GM19395 (cell line): Measurements from ENCODE around the gene TRIM40.

ENCODE experiments used
- ATAC-seq: cut with Tn5 transposase; IDR thresholded peaks from one replicate; pipeline ENCODE4 v1.9.1; 2021; ENCODE audit warnings: mild to moderate bottlenecking, moderate library complexity; ENCODE audit not compliant: unreplicated experiment

TRIM40 gene

GRCh38 chr6:30147096-30147495, 11.2 kb downstream of the TRIM40 start:
- no peak for ATAC-seq

- ATAC-seq = no peak
Measured at GRCh38 chr6:30149234-30149633, 13.3 kb downstream of the TRIM40 start.

- no peak for ATAC-seq
Measured at GRCh38 chr6:30149858-30150550, 14.1 kb downstream of the TRIM40 start.

- ATAC-seq = no peak
Measured at GRCh38 chr6:30150671-30151395, 14.9 kb downstream of the TRIM40 start.

- no peak for ATAC-seq
Measured at GRCh38 chr6:30151580-30151979, 15.6 kb downstream of the TRIM40 start.

GRCh38 chr6:30152016-30152673, 16.2 kb downstream of the TRIM40 start:
- no peak for ATAC-seq

- no peak for ATAC-seq
Measured at GRCh38 chr6:30152910-30153610, 17.1 kb downstream of the TRIM40 start.

- no peak for ATAC-seq
Measured at GRCh38 chr6:30154061-30154460, 18.1 kb downstream of the TRIM40 start.

- ATAC-seq = no peak
Measured at GRCh38 chr6:30154709-30155519, 19.0 kb downstream of the TRIM40 start.

GRCh38 chr6:30155520-30156261, 19.8 kb downstream of the TRIM40 start:
- no peak for ATAC-seq

GRCh38 chr6:30156262-30156599, 20.3 kb downstream of the TRIM40 start:
- ATAC-seq = no peak

- ATAC-seq = no peak
Measured at GRCh38 chr6:30156774-30157173, 20.8 kb downstream of the TRIM40 start.

- ATAC-seq = no peak
Measured at GRCh38 chr6:30157581-30157980, 21.6 kb downstream of the TRIM40 start.

- no peak for ATAC-seq
Measured at GRCh38 chr6:30157999-30158398, 22.1 kb downstream of the TRIM40 start.

- ATAC-seq = no peak
Measured at GRCh38 chr6:30158475-30159040, 22.6 kb downstream of the TRIM40 start.

- ATAC-seq = no peak
Measured at GRCh38 chr6:30160008-30160784, 24.3 kb downstream of the TRIM40 start.

GRCh38 chr6:30160785-30161531, 25.0 kb downstream of the TRIM40 start, which contains the start of gene TRIM10:
TRIM10 (minus strand) TSS chr6:30161211; CDS start chr6:30160858, 353 bp downstream.
- no peak for ATAC-seq
